Naive B cell (primary cell): ENCODE data around the gene RFLNA. TPM values are rescaled to one million over a fixed set of nuclear protein-coding genes. Genes with fewer than 3 reads are reported as not detected.

Source experiments
- ATAC-seq, 2 donors: fragments of 150-1000 bp; cut with Tn5 transposase; 2 replicates each; pipeline ENCODE4 v1.10.0; 2021; ENCODE audit warnings: low read depth in 2 of 2, mild to moderate bottlenecking in 2 of 2, moderate library complexity in 2 of 2
- DNase-seq: peaks from one replicate; pipeline ENCODE4 v3.0.0; 2022
- H3K27ac Mint-ChIP-seq, 6 donors: one replicate each; pipeline ENCODE4 v1.8.0; 2020 to 2022; ENCODE audit warnings: mild to moderate bottlenecking in 6 of 6, mixed read lengths in 6 of 6, moderate library complexity in 5 of 6, inconsistent platforms in 2 of 6
- H3K27me3 Mint-ChIP-seq, 3 donors: one replicate each; pipeline ENCODE4 v1.8.0; 2021 to 2022; ENCODE audit warnings: mixed read lengths in 3 of 3, mild to moderate bottlenecking in 1 of 3
- H3K36me3 Mint-ChIP-seq, 2 donors: one replicate each; pipeline ENCODE4 v1.8.0; 2020 to 2022; ENCODE audit warnings: mixed read lengths in 2 of 2, inconsistent platforms in 1 of 2, mild to moderate bottlenecking in 1 of 2
- H3K4me1 Mint-ChIP-seq, 3 donors: one replicate each; pipeline ENCODE4 v1.8.0; 2020 to 2022; ENCODE audit warnings: mixed read lengths in 3 of 3, inconsistent platforms in 1 of 3, mild to moderate bottlenecking in 1 of 3, moderate library complexity in 1 of 3
- H3K4me3 Mint-ChIP-seq, 8 donors: one replicate each; pipeline ENCODE4 v1.8.0; 2020 to 2022; ENCODE audit warnings: mild to moderate bottlenecking in 8 of 8, mixed read lengths in 8 of 8, moderate library complexity in 8 of 8, inconsistent platforms in 2 of 8
- H3K9me3 Mint-ChIP-seq, 7 donors: one replicate each; pipeline ENCODE4 v1.8.0; 2020 to 2022; ENCODE audit warnings: mixed read lengths in 7 of 7, mild to moderate bottlenecking in 5 of 7, inconsistent platforms in 2 of 7, moderate library complexity in 1 of 7
- polyA plus RNA-seq, 6 donors: library from polyadenylated mRNA; unstranded; fragments of 300-500 nt; fragmentation: Illumina TruSeq; gene quantifications; one replicate each; pipeline ENCODE4 v1.2.3, GENCODE V29; 2021; ENCODE audit warnings: low read depth in 6 of 6

Gene RFLNA
- polyA plus RNA-seq, 6 donors from 2014 or later = 0.22 TPM; not detected in 5

GRCh38 chr12:124345795-124346194, 50.9 kb downstream of the RFLNA start:
- Mint-ChIP-seq H3K27me3 (no peaks in the 10 kb centered on the region), H3K4me1 (peaks cover 0 to 8% (median 0%) of the 10 kb centered on the region in 3 donors), H3K9me3 (no peaks in the 10 kb centered on the region), H3K36me3 (peaks cover 9 to 17% of the 10 kb centered on the region in 2 donors), H3K27ac (no peak overlapping the region), H3K4me3 (no peak overlapping the region)
- ATAC-seq (no peak), DNase-seq (no peak)

GRCh38 chr12:124346425-124347168, 51.7 kb downstream of the RFLNA start:
- peaks cover 9 to 12% of the 10 kb centered on the region in 2 donors for H3K36me3 Mint-ChIP-seq
- H3K9me3 Mint-ChIP-seq = no peaks in the 10 kb centered on the region
- no peaks in the 10 kb centered on the region for H3K27me3 Mint-ChIP-seq
- H3K4me3 Mint-ChIP-seq = no peak overlapping the region
- peak overlapping the region in 1 of 6 donors; percentile 16 for H3K27ac Mint-ChIP-seq
- no peak for ATAC-seq
- H3K4me1 Mint-ChIP-seq = peaks cover 0 to 6% (median 0%) of the 10 kb centered on the region in 3 donors
- no peak for DNase-seq

- ATAC-seq (no peak), DNase-seq (no peak)
- H3K27ac Mint-ChIP-seq = no peak overlapping the region
- no peaks in the 10 kb centered on the region for H3K27me3 Mint-ChIP-seq
- H3K4me1 Mint-ChIP-seq = peaks cover 0 to 6% (median 0%) of the 10 kb centered on the region in 3 donors
- H3K9me3 Mint-ChIP-seq = no peaks in the 10 kb centered on the region
- H3K4me3 Mint-ChIP-seq = no peak overlapping the region
- H3K36me3 Mint-ChIP-seq = peaks cover 9 to 12% of the 10 kb centered on the region in 2 donors
These were observed 52.4 kb downstream of the RFLNA start for GRCh38 chr12:124347335-124347734.

- DNase-seq (no peak), ATAC-seq (no peak)
- Mint-ChIP-seq H3K27me3 (no peaks in the 10 kb centered on the region), H3K4me3 (no peak overlapping the region), H3K4me1 (peaks cover 0 to 6% (median 0%) of the 10 kb centered on the region in 3 donors), H3K36me3 (peaks cover 4 to 12% of the 10 kb centered on the region in 2 donors), H3K27ac (peak overlapping the region in 2 of 6 donors; percentile 69 to 73), H3K9me3 (no peaks in the 10 kb centered on the region)
These were observed 53.1 kb downstream of the RFLNA start for GRCh38 chr12:124347805-124348658.

- peak overlapping the region in 2 of 6 donors; percentile 44 to 69 for H3K27ac Mint-ChIP-seq
- DNase-seq = no peak
These were observed 53.9 kb downstream of the RFLNA start for GRCh38 chr12:124348659-124349380.

GRCh38 chr12:124350491-124350890, 55.6 kb downstream of the RFLNA start:
- no peaks in the 10 kb centered on the region for H3K4me1 Mint-ChIP-seq
- H3K27ac Mint-ChIP-seq = peak overlapping the region in 1 of 6 donors; percentile 21
- no peak for DNase-seq
- peaks cover 0 to 7% of the 10 kb centered on the region in 2 donors for H3K36me3 Mint-ChIP-seq
- ATAC-seq = no peak
- H3K4me3 Mint-ChIP-seq = no peak overlapping the region
- no peaks in the 10 kb centered on the region for H3K27me3 Mint-ChIP-seq
- H3K9me3 Mint-ChIP-seq = no peaks in the 10 kb centered on the region

More at GRCh38 chr12:124348659-124349380, 53.9 kb downstream of the RFLNA start:
- no peak for ATAC-seq
- peaks cover 0 to 4% (median 0%) of the 10 kb centered on the region in 3 donors for H3K4me1 Mint-ChIP-seq
- no peaks in the 10 kb centered on the region for H3K9me3 Mint-ChIP-seq
- peaks cover 0 to 13% of the 10 kb centered on the region in 2 donors for H3K36me3 Mint-ChIP-seq
- no peak overlapping the region for H3K4me3 Mint-ChIP-seq
- no peaks in the 10 kb centered on the region for H3K27me3 Mint-ChIP-seq

- ATAC-seq (no peak), DNase-seq (no peak)
- Mint-ChIP-seq H3K36me3 (peaks cover 0 to 17% of the 10 kb centered on the region in 2 donors), H3K27ac (peak overlapping the region in 2 of 6 donors; percentile 15 to 58), H3K27me3 (no peaks in the 10 kb centered on the region), H3K9me3 (no peaks in the 10 kb centered on the region), H3K4me3 (no peak overlapping the region), H3K4me1 (no peaks in the 10 kb centered on the region)
These were observed 56.5 kb downstream of the RFLNA start for GRCh38 chr12:124351422-124351821.

- Mint-ChIP-seq H3K4me1 (no peaks in the 10 kb centered on the region), H3K36me3 (peaks cover 0 to 18% of the 10 kb centered on the region in 2 donors), H3K4me3 (no peak overlapping the region), H3K27ac (peak overlapping the region in 1 of 6 donors; percentile 11), H3K27me3 (no peaks in the 10 kb centered on the region), H3K9me3 (no peaks in the 10 kb centered on the region)
- ATAC-seq (no peak), DNase-seq (no peak)
These were observed 57.4 kb downstream of the RFLNA start for GRCh38 chr12:124352257-124352656.

GRCh38 chr12:124352839-124353238, 57.9 kb downstream of the RFLNA start:
- Mint-ChIP-seq H3K27ac (no peak overlapping the region), H3K4me1 (no peaks in the 10 kb centered on the region), H3K9me3 (no peaks in the 10 kb centered on the region), H3K4me3 (no peak overlapping the region), H3K36me3 (peaks cover 3 to 20% of the 10 kb centered on the region in 2 donors), H3K27me3 (no peaks in the 10 kb centered on the region)
- DNase-seq (no peak), ATAC-seq (no peak)

- H3K27me3 Mint-ChIP-seq = no peaks in the 10 kb centered on the region
- DNase-seq (no peak), ATAC-seq (no peak)
- no peaks in the 10 kb centered on the region for H3K9me3 Mint-ChIP-seq
- no peak overlapping the region for H3K27ac Mint-ChIP-seq
- peaks cover 4 to 26% of the 10 kb centered on the region in 2 donors for H3K36me3 Mint-ChIP-seq
- H3K4me1 Mint-ChIP-seq = no peaks in the 10 kb centered on the region
- no peak overlapping the region for H3K4me3 Mint-ChIP-seq
These were observed 59.5 kb downstream of the RFLNA start for GRCh38 chr12:124354400-124354799.

- peak overlapping the region in 1 of 6 donors; percentile 24 for H3K27ac Mint-ChIP-seq
- peaks cover 4 to 34% of the 10 kb centered on the region in 2 donors for H3K36me3 Mint-ChIP-seq
- no peaks in the 10 kb centered on the region for H3K9me3 Mint-ChIP-seq
- no peaks in the 10 kb centered on the region for H3K27me3 Mint-ChIP-seq
- H3K4me3 Mint-ChIP-seq = no peak overlapping the region
- H3K4me1 Mint-ChIP-seq = peaks cover 0 to 6% (median 0%) of the 10 kb centered on the region in 3 donors
- DNase-seq (no peak), ATAC-seq (no peak)
These were observed 61.3 kb downstream of the RFLNA start for GRCh38 chr12:124356221-124356620.

- DNase-seq (no peak), ATAC-seq (no peak)
- Mint-ChIP-seq H3K4me3 (no peak overlapping the region), H3K27me3 (no peaks in the 10 kb centered on the region), H3K27ac (peak overlapping the region in 1 of 6 donors; percentile 47), H3K9me3 (no peaks in the 10 kb centered on the region), H3K4me1 (peaks cover 0 to 6% (median 0%) of the 10 kb centered on the region in 3 donors), H3K36me3 (peaks cover 4 to 34% of the 10 kb centered on the region in 2 donors)
These were observed 62.7 kb downstream of the RFLNA start for GRCh38 chr12:124357616-124358015.

- Mint-ChIP-seq H3K36me3 (peaks cover 4 to 30% of the 10 kb centered on the region in 2 donors), H3K27me3 (no peaks in the 10 kb centered on the region), H3K27ac (peak overlapping the region in 2 of 6 donors; percentile 21 to 45)
These were observed 63.7 kb downstream of the RFLNA start for GRCh38 chr12:124358572-124358971.

More at GRCh38 chr12:124358572-124358971, 63.7 kb downstream of the RFLNA start:
- DNase-seq (no peak), ATAC-seq (no peak)
- no peak overlapping the region for H3K4me3 Mint-ChIP-seq
- H3K9me3 Mint-ChIP-seq = no peaks in the 10 kb centered on the region
- peaks cover 0 to 6% (median 0%) of the 10 kb centered on the region in 3 donors for H3K4me1 Mint-ChIP-seq
